Measurements from ENCODE around the gene FAM228A. TPM values are rescaled to one million over a fixed set of nuclear protein-coding genes. Genes with fewer than 3 reads are reported as not detected.

The FAM228A gene
- total RNA-seq, 1 donor from 2014 or later: not detected

- no peak overlapping the region for H3K27ac Mint-ChIP-seq
- TF ChIP-seq EZH2 (IDR thresholded peaks at IDR 0.05) (no peak), EZH2phosphoT487 (IDR thresholded peaks at IDR 0.05) (no peak), CTCF (IDR thresholded peaks at IDR 0.05) (no peak)
- no peaks in the 10 kb centered on the region for H3K27me3 ChIP-seq
Measured at GRCh38 chr2:24221343-24222050, 46.6 kb downstream of the FAM228A start.

GRCh38 chr2:24222946-24223345, 48.1 kb downstream of the FAM228A start:
- no peak overlapping the region for H2AFZ ChIP-seq (replicated peaks)
- H3K79me2 ChIP-seq (ENCODE audit: low read depth): no peaks in the 10 kb centered on the region
- H4K20me1 ChIP-seq (ENCODE audit: low read depth): no peaks in the 10 kb centered on the region
- DNase-seq (ENCODE audit: low spot score): no peak
- H3K27me3 ChIP-seq: no peaks in the 10 kb centered on the region
- Mint-ChIP-seq H3K9me3 (no peaks in the 10 kb centered on the region), H3K27me3 (ENCODE audit: insufficient read depth, low read depth) (peaks cover 4% of the 10 kb centered on the region), H3K36me3 (no peaks in the 10 kb centered on the region), H3K4me3 (no peak overlapping the region), H3K27ac (no peak overlapping the region), H3K4me1 (peaks cover 25% of the 10 kb centered on the region)
- no peaks in the 10 kb centered on the region for H3K9me3 ChIP-seq (ENCODE audit: low read depth)
- TF ChIP-seq CTCF (IDR thresholded peaks at IDR 0.05) (no peak), EZH2phosphoT487 (IDR thresholded peaks at IDR 0.05) (no peak), EZH2 (IDR thresholded peaks at IDR 0.05) (no peak)
- no peak overlapping the region for H3K9ac ChIP-seq
- H3K4me3 ChIP-seq: no peak overlapping the region
- H3K27ac ChIP-seq: no peak overlapping the region
- no peaks in the 10 kb centered on the region for H3F3A ChIP-seq (ENCODE audit: low read depth)
- no peak overlapping the region for H3K4me2 ChIP-seq
- no peaks in the 10 kb centered on the region for H3K36me3 ChIP-seq
- no peaks in the 10 kb centered on the region for H3K4me1 ChIP-seq

More at GRCh38 chr2:24221343-24222050, 46.6 kb downstream of the FAM228A start:
- DNase-seq (ENCODE audit: low spot score): no peak
- H3F3A ChIP-seq (ENCODE audit: low read depth): no peaks in the 10 kb centered on the region
- peaks cover 4% of the 10 kb centered on the region for H3K27me3 Mint-ChIP-seq (ENCODE audit: insufficient read depth, low read depth)
- H3K36me3 Mint-ChIP-seq: no peaks in the 10 kb centered on the region
- no peak overlapping the region for H3K4me3 Mint-ChIP-seq
- H3K4me3 ChIP-seq: no peak overlapping the region
- no peaks in the 10 kb centered on the region for H3K9me3 ChIP-seq (ENCODE audit: low read depth)
- H2AFZ ChIP-seq (replicated peaks): no peak overlapping the region
- no peaks in the 10 kb centered on the region for H3K79me2 ChIP-seq (ENCODE audit: low read depth)
- H3K9me3 Mint-ChIP-seq: no peaks in the 10 kb centered on the region
- H3K4me1 ChIP-seq: no peaks in the 10 kb centered on the region
- H3K9ac ChIP-seq: no peak overlapping the region
- H3K36me3 ChIP-seq: no peaks in the 10 kb centered on the region
- no peak overlapping the region for H3K27ac ChIP-seq
- no peak overlapping the region for H3K4me2 ChIP-seq
- H4K20me1 ChIP-seq (ENCODE audit: low read depth): no peaks in the 10 kb centered on the region
- peaks cover 24% of the 10 kb centered on the region for H3K4me1 Mint-ChIP-seq

- no peaks in the 10 kb centered on the region for H3F3A ChIP-seq (ENCODE audit: low read depth)
- no peak overlapping the region for H3K4me3 ChIP-seq
- Mint-ChIP-seq H3K36me3 (no peaks in the 10 kb centered on the region), H3K27ac (peak overlapping the region; percentile 65), H3K4me3 (peak overlapping the region; percentile 15), H3K9me3 (no peaks in the 10 kb centered on the region), H3K27me3 (ENCODE audit: insufficient read depth, low read depth) (peaks cover 2% of the 10 kb centered on the region), H3K4me1 (peaks cover 24% of the 10 kb centered on the region)
- no peaks in the 10 kb centered on the region for H3K4me1 ChIP-seq
- H2AFZ ChIP-seq (replicated peaks): no peak overlapping the region
- H4K20me1 ChIP-seq (ENCODE audit: low read depth): no peaks in the 10 kb centered on the region
- no peaks in the 10 kb centered on the region for H3K9me3 ChIP-seq (ENCODE audit: low read depth)
- TF ChIP-seq EZH2phosphoT487 (IDR thresholded peaks at IDR 0.05) (no peak), CTCF (IDR thresholded peaks at IDR 0.05) (no peak), EZH2 (IDR thresholded peaks at IDR 0.05) (no peak)
- H3K27ac ChIP-seq: no peak overlapping the region
- no peaks in the 10 kb centered on the region for H3K79me2 ChIP-seq (ENCODE audit: low read depth)
- no peak overlapping the region for H3K4me2 ChIP-seq
- DNase-seq (ENCODE audit: low spot score): no peak
- H3K27me3 ChIP-seq: no peaks in the 10 kb centered on the region
- H3K9ac ChIP-seq: no peak overlapping the region
- no peaks in the 10 kb centered on the region for H3K36me3 ChIP-seq
Measured at GRCh38 chr2:24225499-24226242, 50.8 kb downstream of the FAM228A start.
